ENCODE results near the gene ZNF627. TPM values are rescaled to one million over a fixed set of nuclear protein-coding genes. Genes with fewer than 3 reads are reported as not detected.
"Not testable (repeated sequence)": the region's sequence is repeated elsewhere in the genome, so short reads cannot be mapped to it uniquely, and the experiment has no call there.

Gene ZNF627
- total RNA-seq, 2 donors from 2014 or later, result 8.1 to 8.5 TPM

DNA sequence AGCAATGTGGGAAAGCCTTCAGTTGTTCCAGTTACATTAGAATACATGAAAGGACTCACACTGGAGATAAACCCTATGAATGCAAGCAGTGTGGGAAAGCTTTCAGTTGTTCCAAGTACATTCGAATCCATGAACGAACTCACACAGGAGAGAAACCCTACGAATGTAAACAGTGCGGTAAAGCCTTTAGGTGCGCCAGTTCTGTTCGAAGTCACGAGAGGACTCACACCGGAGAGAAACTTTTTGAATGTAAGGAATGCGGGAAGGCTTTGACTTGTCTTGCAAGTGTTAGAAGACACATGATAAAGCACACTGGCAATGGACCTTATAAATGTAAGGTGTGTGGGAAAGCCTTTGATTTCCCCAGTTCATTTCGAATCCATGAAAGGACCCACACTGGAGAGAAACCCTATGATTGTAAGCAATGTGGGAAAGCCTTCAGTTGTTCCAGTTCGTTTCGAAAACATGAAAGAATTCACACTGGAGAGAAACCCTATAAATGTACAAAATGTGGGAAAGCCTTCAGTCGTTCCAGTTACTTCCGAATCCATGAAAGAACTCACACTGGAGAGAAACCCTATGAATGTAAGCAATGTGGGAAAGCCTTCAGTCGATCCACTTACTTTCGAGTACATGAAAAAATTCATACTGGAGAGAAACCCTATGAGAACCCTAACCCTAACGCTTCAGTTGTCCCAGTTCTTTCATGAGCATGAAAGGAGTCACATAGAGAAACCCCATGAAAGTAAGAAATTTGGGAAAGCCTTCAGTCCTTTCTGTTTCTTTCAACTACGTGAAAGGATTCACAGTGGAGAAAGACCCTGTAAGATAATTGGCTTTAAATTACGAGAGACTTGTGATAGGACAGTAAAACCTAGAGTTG, 20.1 kb downstream of the ZNF627 start:
- DNase-seq (no peak), ATAC-seq (replicated peaks in 1 of 2) (no peak)
- H3K9me3 Mint-ChIP-seq, result peaks cover 10 to 24% of the 10 kb centered on the region in 2 donors
- peaks cover 6% of the 10 kb centered on the region for H3K4me1 Mint-ChIP-seq (ENCODE audit: low read depth)
- no peak overlapping the region for H3K27ac Mint-ChIP-seq
- peaks cover 46 to 55% of the 10 kb centered on the region in 2 donors for H3K36me3 Mint-ChIP-seq (ENCODE audit: insufficient read depth in 2 of 2)
- H3K27me3 Mint-ChIP-seq (ENCODE audit: low read depth), result no peaks in the 10 kb centered on the region
- no peak overlapping the region for H3K4me3 Mint-ChIP-seq

DNA sequence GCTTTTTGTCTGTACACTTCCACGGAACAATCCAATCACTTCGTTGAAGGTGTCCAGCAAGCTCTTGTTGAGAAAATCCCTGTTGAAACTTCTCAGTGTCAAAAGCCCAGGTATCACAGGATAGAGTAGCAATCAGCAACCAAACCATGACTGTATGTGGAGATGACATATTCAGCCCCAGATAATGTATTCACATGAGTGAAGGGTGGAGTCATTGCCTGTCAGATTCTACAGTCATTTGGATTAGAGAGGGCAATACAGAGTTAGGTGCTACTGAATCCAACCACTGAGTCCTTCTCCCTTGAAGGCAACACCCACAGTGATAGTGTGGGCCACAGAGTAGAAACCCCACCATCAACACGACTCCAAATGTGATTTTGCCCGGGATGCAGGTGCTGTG, 23.3 kb downstream of the ZNF627 start:
- Mint-ChIP-seq H3K9me3 (peaks cover 7 to 23% of the 10 kb centered on the region in 2 donors), H3K4me3 (no peak overlapping the region), H3K36me3 (ENCODE audit: insufficient read depth in 2 of 2) (peaks cover 39 to 48% of the 10 kb centered on the region in 2 donors), H3K27ac (no peak overlapping the region), H3K4me1 (ENCODE audit: low read depth) (peaks cover 18% of the 10 kb centered on the region), H3K27me3 (ENCODE audit: low read depth) (peaks cover 6% of the 10 kb centered on the region)
- ATAC-seq (replicated peaks in 1 of 2) (no peak), DNase-seq (no peak)

- Mint-ChIP-seq H3K4me1 (ENCODE audit: low read depth) (peaks cover 18% of the 10 kb centered on the region), H3K36me3 (ENCODE audit: insufficient read depth in 2 of 2) (peaks cover 31 to 34% of the 10 kb centered on the region in 2 donors), H3K9me3 (peaks cover 1 to 15% of the 10 kb centered on the region in 2 donors), H3K27me3 (ENCODE audit: low read depth) (peaks cover 13% of the 10 kb centered on the region)
- DNase-seq; ATAC-seq (replicated peaks in 1 of 2); H3K27ac Mint-ChIP-seq; H3K4me3 Mint-ChIP-seq: not testable (repeated sequence)
Measured at GRCh38 chr19:11622401-11622800, 25.1 kb downstream of the ZNF627 start.

DNA sequence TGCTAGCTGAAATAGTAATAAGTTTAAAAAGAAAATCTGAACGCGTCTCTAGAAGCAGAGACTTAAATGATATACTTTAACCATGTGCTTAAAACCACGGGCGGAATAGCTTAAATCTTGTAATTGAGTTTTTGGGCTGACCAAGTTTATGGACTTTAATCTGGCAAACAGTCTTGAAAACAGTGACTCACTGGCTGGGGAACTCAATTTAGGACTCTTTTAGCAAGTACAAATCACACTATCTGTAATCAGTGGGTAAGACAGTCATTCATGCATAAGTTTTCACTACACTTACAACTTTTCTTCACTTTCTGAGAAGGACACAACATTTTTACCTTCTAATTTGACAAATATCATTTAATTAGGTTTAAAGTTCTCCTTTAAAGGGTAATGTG, 26.8 kb downstream of the ZNF627 start:
- peak; percentile 70 to 79 for ATAC-seq (replicated peaks in 1 of 2)
- Mint-ChIP-seq H3K27me3 (ENCODE audit: low read depth) (peaks cover 13% of the 10 kb centered on the region), H3K4me3 (peak overlapping the region; percentile 76 to 78), H3K27ac (no peak overlapping the region), H3K4me1 (ENCODE audit: low read depth) (peaks cover 18% of the 10 kb centered on the region), H3K9me3 (peaks cover 0 to 5% of the 10 kb centered on the region in 2 donors), H3K36me3 (ENCODE audit: insufficient read depth in 2 of 2) (peaks cover 17 to 19% of the 10 kb centered on the region in 2 donors)
- no peak for DNase-seq

GRCh38 chr19:11626252-11626651, 29.0 kb downstream of the ZNF627 start:
- ATAC-seq (replicated peaks in 1 of 2), result no peak
- no peak for DNase-seq
- peaks cover 18% of the 10 kb centered on the region for H3K4me1 Mint-ChIP-seq (ENCODE audit: low read depth)
- peaks cover under 1 to 2% of the 10 kb centered on the region in 2 donors for H3K9me3 Mint-ChIP-seq
- peaks cover 3 to 7% of the 10 kb centered on the region in 2 donors for H3K36me3 Mint-ChIP-seq (ENCODE audit: insufficient read depth in 2 of 2)
- H3K27ac Mint-ChIP-seq, result no peak overlapping the region
- H3K27me3 Mint-ChIP-seq (ENCODE audit: low read depth), result peaks cover 20% of the 10 kb centered on the region
- no peak overlapping the region for H3K4me3 Mint-ChIP-seq

GRCh38 chr19:11633223-11633622, 35.9 kb downstream of the ZNF627 start:
- ATAC-seq (replicated peaks in 1 of 2) (no peak), DNase-seq (no peak)
- no peak overlapping the region for H3K27ac Mint-ChIP-seq
- no peak overlapping the region for H3K4me3 Mint-ChIP-seq
- H3K36me3 Mint-ChIP-seq (ENCODE audit: insufficient read depth in 2 of 2), result peaks cover 8 to 11% of the 10 kb centered on the region in 2 donors
- H3K4me1 Mint-ChIP-seq (ENCODE audit: low read depth), result no peaks in the 10 kb centered on the region
- H3K27me3 Mint-ChIP-seq (ENCODE audit: low read depth), result peaks cover 7% of the 10 kb centered on the region
- H3K9me3 Mint-ChIP-seq, result peaks cover 4 to 10% of the 10 kb centered on the region in 2 donors

GRCh38 chr19:11634018-11634662, 36.9 kb downstream of the ZNF627 start:
- not testable (repeated sequence) for H3K27me3 Mint-ChIP-seq (ENCODE audit: low read depth); ATAC-seq (replicated peaks in 1 of 2); H3K9me3 Mint-ChIP-seq; H3K4me1 Mint-ChIP-seq (ENCODE audit: low read depth); DNase-seq; H3K4me3 Mint-ChIP-seq; H3K27ac Mint-ChIP-seq
- peaks cover 8 to 11% of the 10 kb centered on the region in 2 donors for H3K36me3 Mint-ChIP-seq (ENCODE audit: insufficient read depth in 2 of 2)

- H3K4me3 Mint-ChIP-seq, result peak overlapping the region; percentile 83 to 85
- no peaks in the 10 kb centered on the region for H3K4me1 Mint-ChIP-seq (ENCODE audit: low read depth)
- DNase-seq (no peak), ATAC-seq (replicated peaks in 1 of 2) (peak; percentile 16 to 25)
- no peak overlapping the region for H3K27ac Mint-ChIP-seq
- peaks cover 1 to 2% of the 10 kb centered on the region in 2 donors for H3K36me3 Mint-ChIP-seq (ENCODE audit: insufficient read depth in 2 of 2)
- no peaks in the 10 kb centered on the region for H3K9me3 Mint-ChIP-seq
- no peaks in the 10 kb centered on the region for H3K27me3 Mint-ChIP-seq (ENCODE audit: low read depth)
Measured at GRCh38 chr19:11639245-11639601, 41.9 kb downstream of the ZNF627 start.

GRCh38 chr19:11639602-11640471, 42.6 kb downstream of the ZNF627 start:
- peak overlapping the region; percentile 83 to 85 for H3K4me3 Mint-ChIP-seq
- H3K36me3 Mint-ChIP-seq (ENCODE audit: insufficient read depth in 2 of 2), result peaks cover 1 to 2% of the 10 kb centered on the region in 2 donors
- DNase-seq, result peak; percentile 92 to 97
- no peaks in the 10 kb centered on the region for H3K9me3 Mint-ChIP-seq
- peak; percentile 100 for ATAC-seq (replicated peaks in 1 of 2)
- no peaks in the 10 kb centered on the region for H3K4me1 Mint-ChIP-seq (ENCODE audit: low read depth)
- H3K27ac Mint-ChIP-seq, result no peak overlapping the region
- no peaks in the 10 kb centered on the region for H3K27me3 Mint-ChIP-seq (ENCODE audit: low read depth)

- no peak for DNase-seq
- Mint-ChIP-seq H3K9me3 (no peaks in the 10 kb centered on the region), H3K27me3 (ENCODE audit: low read depth) (no peaks in the 10 kb centered on the region), H3K4me3 (no peak overlapping the region), H3K27ac (no peak overlapping the region), H3K4me1 (ENCODE audit: low read depth) (no peaks in the 10 kb centered on the region), H3K36me3 (ENCODE audit: insufficient read depth in 2 of 2) (peaks cover 0 to 2% of the 10 kb centered on the region in 2 donors)
- ATAC-seq (replicated peaks in 1 of 2), result no peak
Measured at GRCh38 chr19:11641244-11641643, 44.0 kb downstream of the ZNF627 start.

GRCh38 chr19:11642902-11643301, 45.6 kb downstream of the ZNF627 start:
- DNase-seq (no peak), ATAC-seq (replicated peaks in 1 of 2) (no peak)
- Mint-ChIP-seq H3K4me3 (no peak overlapping the region), H3K9me3 (no peaks in the 10 kb centered on the region), H3K4me1 (ENCODE audit: low read depth) (no peaks in the 10 kb centered on the region), H3K27ac (no peak overlapping the region), H3K27me3 (ENCODE audit: low read depth) (no peaks in the 10 kb centered on the region), H3K36me3 (ENCODE audit: insufficient read depth in 2 of 2) (peaks cover 0 to 2% of the 10 kb centered on the region in 2 donors)

GRCh38 chr19:11649941-11650340, 52.7 kb downstream of the ZNF627 start:
- no peak for ATAC-seq (replicated peaks in 1 of 2)
- Mint-ChIP-seq H3K27me3 (ENCODE audit: low read depth) (no peaks in the 10 kb centered on the region), H3K27ac (no peak overlapping the region), H3K9me3 (peaks cover 8 to 22% of the 10 kb centered on the region in 2 donors), H3K4me3 (no peak overlapping the region), H3K4me1 (ENCODE audit: low read depth) (no peaks in the 10 kb centered on the region), H3K36me3 (ENCODE audit: insufficient read depth in 2 of 2) (peaks cover 21 to 23% of the 10 kb centered on the region in 2 donors)
- DNase-seq, result no peak
